GM19328 (cell line): Measurements from ENCODE around the gene SCD.
A peak's percentile ranks its signal among the peaks of the same experiment; 100 is the strongest.

Experiments
- ATAC-seq: cut with Tn5 transposase; IDR thresholded peaks from one replicate; pipeline ENCODE4 v1.9.1; 2021; ENCODE audit warnings: mild to moderate bottlenecking, moderate library complexity; ENCODE audit not compliant: unreplicated experiment

Gene SCD

DNA sequence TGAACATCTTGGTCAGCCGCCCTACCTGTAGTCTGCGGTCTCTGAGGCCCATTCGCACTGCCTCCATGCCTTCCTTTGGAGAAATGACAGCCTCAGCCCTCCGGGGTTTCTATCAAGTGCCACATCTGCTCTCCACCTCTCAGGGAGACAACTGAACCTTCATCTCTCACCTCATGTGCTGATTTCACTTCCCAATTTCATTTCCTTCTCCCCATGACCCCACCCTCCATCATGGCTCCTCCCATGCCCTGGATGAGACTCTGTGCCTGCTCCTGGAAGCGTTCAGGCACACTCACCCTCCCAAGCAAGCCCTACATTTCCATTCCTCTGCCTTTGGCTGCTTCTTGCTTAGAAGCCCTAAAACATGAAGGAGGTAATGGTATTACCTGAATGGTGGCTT is 7.8 kb upstream of the SCD start:
- no peak for ATAC-seq

DNA sequence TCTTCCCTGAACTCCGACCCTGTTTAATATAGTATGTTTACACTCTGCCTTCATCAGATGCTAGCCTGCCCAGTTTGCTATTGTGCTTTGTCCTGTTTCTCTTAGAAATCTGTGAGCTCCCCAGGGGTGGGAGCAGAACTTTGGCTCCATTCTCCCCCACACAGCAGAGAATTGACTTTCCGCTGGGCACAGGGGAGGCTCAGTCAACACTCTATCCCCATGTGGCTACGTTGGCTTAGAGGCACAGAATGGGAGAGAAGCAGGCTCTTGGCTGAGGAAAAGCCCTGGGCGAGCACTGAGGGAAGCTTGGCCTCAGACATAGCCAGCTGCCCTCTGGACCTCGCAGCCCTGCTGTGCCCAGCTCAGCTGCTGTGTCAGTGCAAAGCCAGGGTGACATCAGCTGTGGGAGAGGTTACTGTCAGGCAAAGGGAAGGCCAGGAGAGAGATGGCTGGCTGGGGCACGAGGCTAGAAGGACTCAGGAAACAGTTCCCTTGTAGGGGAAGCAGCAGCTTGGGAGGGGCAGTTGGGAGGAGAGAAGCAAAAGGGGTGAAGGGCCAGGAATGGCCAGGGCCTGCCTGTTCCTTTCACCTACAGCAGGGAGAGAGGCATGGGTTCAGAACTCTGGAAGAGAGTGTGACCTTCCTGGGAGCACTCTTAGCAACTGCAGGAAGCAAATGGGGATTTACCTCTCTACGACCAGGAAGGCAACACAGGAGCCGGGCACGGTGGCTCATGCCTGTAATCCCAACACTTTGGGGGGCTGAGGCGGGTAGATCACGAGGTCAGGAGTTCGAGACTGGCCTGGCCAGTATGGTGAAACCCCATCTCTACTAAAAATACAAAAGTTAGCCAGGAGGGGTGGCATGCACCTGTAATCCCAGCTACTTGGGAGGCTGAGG is 5.8 kb upstream of the SCD start:
- ATAC-seq: no peak

DNA sequence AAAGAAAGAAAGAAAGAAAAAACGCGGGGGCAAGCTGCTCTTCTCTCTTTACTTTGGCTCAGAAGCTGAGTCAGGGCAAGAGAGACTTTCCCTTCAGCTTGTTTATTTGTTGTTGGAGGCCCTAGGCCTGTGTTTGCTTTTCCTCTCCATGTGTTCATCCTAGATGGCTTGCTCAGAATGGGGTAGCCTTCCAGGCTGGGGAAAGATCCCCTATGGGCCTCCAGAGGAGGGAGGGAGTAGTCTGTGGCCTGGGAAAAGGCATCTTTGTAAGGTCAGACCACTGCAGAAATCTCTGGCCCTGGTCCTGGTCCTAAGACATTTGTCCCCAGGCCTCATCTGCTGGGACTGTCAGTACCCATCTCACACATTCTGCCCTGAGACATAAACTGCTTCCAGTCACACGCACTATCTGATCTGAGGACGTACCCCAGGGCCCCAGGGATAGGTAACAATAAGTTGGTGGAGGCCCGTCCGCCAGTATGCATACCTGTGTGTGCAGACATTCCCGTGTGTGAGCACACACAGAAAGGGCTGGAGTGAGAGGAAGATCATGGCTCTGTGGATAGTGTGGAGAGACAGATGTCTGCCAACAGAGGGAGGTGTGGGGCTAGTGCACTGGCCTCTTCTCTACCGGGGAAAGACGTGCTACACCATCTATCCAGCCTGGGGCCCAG is 4.9 kb upstream of the SCD start:
- no peak for ATAC-seq

DNA sequence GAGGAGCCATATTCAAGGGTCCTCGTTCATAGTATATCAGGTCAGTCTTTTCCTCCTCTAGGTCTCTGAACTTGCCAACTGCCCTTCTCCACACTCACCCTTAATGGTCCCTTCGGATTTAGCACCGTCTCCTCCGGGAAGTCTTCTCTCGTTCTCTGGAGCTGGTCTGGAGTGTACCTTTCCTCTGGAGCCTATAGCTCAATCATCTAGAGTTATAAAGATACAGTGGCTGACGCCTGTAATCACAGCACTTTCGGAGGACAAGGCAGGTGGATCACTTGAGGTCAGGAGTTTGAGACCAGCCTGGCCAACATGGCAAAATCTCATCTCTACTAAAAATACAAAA is 4.4 kb upstream of the SCD start:
- no peak for ATAC-seq

DNA sequence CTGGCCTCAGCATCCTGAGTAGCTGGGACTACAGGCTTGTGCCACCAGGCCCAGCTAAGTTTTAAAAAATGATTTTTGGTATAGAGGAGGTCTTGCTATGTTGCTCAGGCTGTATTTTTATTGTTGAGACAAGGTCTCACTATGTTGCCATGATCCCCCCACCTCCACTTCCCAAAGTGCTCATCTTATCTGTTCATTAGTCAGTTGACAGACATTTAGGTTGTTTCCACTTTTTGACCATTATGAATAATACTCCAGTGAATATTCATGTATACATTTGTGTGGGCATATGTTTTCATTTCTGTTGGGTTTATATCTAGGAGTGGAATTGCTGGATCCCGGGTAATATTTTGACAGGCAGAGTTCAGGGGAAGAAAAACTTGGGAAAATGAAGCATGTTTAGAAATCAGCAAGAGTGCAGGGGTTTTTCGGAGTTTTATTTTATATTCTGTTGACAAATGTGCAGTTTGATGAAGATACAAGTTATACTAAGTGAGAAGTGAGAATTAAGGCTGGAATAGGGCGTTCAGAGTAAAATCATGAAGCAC is 2.7 kb upstream of the SCD start:
- ATAC-seq: no peak

DNA sequence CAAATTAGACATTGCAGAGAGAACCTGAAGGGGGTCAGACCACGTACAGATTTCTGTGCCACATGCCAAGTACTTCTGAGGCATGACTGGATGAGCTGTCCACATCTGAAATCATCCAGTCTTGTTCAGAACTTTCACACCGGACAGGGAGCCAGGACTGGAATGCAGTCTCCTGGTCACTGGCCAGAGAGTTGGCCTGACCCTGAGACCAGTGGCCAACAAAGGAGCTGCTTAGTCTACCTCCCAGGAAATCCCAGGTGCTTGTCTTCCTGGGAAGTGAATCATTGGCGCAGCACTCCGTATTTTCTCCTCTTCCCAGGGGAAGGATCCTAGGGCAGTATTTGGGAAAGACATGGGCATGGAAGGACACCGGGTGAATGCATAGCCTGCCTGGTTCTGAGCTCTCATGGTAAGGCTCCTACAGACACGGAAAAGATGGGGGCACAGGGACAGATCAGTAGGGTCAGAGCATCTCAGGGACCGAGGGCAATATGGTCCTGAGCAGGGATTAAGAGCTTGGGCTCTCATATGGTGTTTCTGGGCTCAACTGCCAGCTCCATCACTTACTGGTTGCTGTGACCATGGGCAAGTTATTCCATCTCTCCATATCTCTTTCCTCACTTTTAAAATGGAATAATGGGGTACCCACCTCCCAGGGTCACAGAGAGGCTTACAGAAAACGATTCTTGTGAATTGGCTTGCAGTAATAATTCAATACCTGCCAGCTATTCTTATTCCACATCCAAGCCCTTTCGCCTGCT is 1.3 kb upstream of the SCD start:
- no peak for ATAC-seq

DNA sequence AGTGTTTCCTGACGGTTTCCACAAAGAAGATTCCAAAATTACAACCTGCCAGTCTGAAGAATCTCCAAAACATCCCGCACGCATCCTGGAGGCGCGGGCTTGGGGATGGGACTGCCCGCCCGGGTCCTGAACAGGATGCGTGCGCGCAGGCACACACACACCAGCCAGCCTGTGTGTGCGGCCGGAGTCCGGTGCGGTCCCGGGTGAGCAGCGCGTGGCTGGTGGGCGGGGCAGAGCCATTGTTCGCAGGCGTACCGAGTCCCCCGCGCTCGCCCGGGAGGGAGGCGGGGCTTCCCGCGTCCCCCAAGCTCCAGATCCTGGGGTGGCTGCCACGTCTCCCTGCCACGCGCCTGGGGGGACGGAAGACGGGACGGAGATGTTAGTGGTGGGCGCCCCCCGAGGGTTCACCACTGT is 675 bp upstream of the SCD start:
- ATAC-seq: peak; percentile 30

DNA sequence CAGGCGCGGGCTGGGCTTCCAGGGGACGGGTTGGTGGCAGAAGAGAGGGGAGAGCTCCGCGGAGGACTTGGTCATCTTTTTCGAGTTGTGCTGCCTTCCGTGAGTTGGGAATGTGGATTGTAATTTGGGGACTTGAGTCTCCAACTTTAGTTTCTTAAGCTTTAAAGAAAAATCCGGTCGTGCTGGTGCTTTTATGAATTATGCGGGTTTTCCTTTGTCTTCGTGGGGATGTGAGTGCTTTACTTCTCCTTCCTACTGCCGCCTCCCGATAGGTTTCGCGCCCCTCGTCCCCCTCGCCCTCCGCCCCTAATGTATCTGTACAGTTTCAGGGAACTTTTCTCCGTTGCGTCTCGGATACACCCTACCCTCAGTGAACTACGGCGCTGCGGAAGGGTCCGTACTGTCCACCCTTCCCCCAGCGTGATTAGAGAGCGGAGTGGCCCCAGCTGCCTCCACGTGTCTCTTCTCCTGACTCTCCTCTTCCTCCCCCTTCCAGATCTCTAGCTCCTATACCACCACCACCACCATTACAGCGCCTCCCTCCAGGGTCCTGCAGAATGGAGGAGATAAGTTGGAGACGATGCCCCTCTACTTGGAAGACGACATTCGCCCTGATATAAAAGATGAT is 649 bp downstream of the SCD start:
- no peak for ATAC-seq

DNA sequence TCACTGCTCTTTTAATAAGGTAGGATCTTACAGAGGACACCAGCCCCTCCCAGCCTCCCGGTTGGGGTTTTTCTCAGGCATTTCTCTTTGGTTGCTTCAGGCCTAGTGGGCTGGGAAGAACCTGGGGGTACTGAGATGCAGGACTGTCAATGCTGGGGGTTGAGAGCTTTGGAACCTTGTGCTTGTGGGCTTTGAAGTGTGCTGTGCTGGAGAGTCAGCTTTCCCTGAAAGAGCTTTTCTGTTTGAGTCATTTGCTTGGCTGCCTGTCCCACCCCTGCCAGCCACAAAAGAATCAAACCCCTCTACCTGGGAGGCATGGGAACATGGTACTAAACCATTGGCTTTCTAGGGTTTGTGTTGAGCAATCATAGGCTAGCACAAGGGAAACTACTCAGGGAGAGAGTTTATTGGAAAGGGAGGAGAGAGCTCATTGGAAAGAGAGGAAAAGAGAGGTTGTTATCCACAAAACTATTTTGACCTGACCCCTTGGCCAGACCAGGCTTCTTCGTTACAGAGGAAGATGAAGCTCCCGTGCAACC is 1.4 kb downstream of the SCD start:
- ATAC-seq: no peak

DNA sequence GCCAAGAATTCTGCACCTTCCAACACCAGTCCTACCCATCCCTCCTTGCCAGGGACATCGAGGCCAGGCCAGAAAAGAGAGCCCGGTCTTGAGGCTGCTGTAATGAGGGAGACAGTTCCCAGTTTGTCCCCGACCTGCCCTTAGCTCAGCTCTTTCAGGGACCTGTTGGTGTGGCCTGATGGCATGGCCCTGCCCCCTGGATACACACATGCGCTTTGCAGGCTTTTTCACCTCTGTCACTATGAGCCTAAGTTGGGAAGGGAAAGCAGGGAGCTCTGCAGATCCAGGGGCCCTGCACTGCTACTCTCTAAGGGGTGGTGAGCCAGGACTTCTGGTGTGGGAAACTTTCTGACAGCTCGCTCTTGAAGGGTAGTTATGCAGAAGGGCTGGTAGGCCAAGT is 2.1 kb downstream of the SCD start:
- ATAC-seq: no peak

DNA sequence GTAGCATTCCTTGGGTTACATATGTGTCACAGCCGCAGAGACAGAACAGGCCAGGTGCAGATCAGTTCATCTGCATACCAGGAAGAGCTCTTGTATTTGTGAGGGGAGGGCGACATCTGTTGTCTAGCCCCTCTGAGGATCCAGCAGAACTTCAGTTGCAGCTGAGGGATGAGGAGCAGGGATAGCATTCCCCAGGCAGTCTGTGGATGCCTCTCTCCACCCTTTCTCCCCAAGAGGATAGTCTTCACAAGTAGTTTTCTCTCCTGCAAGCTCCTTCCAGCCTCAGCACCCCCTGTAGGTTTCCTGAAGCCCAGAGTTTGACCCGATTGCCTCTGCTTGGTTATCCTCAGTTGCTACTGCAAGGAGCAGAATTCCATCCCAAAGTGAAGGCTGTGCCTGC is 2.6 kb downstream of the SCD start:
- ATAC-seq: no peak

DNA sequence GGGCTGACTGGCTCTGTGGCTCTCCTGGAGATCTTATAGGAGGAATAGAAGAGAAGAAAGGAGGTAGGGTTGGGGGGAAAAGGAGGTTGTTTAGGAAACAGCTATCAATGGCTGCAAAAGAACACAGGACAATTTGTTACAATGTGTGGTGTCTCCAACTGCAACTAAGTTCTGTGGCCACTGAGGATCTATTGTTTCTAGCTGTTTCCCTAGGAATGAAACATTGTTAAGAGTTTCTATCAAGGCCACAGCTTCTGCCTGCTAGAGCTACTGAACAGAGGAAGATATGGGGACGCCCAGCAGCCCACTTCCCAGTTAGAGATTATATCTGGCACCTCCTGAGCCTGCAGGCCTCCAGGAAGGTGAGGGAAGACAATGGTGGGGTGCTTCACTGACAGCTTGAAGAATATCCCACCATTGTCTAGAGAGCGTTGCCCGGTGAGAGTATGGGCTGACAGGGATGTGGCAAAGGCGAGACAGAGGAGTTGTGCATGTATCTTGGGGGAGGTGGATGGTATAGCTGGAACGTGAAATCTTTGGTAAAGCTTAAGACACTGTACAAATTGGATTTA is 4.0 kb downstream of the SCD start:
- no peak for ATAC-seq

DNA sequence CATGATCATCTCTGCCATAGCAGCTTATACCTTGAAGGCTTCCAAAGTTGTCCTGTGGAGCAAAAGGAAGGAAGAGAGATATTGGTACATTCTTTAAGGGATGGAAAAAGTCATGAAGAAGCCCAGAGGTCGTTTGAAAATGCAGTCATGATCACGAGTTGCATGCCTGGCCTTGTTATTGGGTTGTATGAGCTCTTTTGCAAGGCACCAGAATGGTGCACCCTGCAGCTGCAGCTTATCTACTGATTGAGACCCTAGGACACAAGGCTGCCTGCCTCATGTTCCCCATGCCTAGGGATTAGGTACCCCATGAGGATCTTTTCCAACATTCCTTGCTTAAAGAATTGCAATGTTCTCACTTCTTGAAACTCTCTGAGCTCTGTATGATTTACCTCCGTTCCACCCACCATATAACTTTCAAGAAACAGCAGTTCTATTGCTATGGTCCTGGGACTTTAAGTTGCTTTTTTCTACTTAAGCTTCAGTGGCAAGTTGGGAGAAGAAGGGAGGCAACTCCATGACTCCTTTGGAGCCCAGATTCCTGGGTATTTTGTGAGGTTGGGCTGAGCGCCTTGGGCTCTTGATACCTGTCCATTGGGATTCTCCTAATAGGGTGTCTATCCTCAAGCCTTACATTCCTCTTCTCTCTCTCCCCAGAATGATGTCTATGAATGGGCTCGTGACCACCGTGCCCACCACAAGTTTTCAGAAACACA is 6.9 kb downstream of the SCD start:
- no peak for ATAC-seq

DNA sequence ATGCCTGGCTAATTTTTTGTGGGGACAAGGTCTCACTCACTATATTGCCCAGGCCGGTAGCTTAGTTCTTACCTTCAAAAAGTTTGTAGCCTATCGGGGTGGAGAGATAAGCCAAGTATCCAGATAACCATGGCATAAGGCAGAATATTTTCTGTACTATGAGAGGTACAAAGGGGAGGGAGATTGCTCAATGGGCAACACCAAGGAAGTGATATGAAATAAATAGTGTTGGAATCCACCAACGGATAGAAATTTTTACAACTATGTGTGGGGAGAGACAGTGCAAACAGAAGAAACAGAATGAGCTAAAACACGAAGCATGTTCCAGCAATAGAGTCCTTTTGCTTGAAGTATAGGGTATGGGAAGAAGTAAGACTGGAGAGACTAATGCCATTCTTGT is 8.1 kb downstream of the SCD start:
- ATAC-seq: no peak

DNA sequence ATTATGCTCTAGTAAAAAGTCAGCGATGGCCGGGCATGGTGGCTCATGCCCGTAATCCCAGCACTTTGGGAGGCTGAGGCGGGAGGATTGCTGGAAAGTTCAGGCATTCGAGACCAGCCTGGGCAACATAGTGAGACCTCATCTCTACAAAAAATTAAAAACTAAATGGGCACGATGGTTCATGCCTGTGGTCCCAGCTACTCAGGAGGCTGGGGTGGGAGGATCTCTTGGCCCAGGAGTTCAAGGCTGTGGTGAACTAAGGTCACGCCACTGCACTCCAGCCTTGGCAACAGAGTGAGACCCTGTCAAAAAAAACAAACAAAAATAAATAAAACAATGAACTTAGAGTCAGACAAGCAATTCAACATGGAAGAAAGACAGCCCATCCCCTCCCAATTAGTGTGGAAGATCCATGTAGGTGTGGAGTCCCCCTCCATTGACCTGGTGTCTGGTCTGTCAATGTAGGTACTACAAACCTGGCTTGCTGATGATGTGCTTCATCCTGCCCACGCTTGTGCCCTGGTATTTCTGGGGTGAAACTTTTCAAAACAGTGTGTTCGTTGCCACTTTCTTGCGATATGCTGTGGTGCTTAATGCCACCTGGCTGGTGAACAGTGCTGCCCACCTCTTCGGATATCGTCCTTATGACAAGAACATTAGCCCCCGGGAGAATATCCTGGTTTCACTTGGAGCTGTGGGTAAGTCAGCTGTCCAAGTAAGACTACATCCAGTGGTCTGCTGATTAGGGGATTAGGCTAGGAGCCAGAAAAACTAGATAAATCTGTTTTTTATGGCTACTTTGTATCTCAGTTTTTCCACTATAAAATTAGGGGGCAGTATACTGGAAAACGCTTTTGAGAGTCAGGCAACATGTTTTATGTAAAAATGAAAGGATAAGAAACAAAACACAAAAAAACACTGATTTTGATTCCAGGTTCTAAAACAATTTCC is 9.3 kb downstream of the SCD start:
- ATAC-seq: no peak

DNA sequence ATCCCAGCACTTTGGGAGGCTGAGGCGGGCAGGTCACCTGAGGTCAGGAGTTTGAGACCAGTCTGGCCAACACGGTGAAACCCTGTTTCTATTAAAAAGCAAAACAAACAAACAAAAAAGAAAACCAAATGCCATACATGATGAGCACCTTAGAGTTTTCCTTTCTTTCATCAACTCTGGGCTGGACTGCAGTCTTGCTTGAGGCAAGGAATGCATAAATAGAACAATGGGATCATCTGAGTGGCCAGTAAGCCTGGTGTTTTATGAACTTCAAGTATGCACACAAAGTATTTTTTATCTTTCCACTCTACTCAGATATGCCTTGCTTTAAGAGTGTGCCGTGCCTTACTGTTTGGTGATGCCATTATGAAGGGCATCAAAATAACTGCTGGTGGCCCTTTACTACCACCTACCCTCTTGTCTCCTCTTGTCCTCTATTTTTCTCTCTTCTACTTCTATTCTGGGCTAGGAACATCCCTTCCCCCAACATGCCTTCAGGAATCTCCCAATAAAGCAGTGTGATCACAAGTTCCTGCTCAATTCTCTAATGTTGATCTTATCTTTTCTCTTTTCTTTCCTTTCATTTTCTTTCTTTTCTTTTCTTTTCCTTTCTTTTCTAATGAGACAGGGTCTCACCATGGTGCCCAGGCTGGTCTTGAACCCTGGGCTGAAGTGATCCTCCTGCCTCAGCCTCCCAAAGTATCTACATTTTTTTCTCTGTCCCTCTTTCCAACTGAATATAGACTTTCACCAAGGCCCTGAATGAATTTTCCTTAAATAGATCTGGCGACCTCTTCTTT is 10.2 kb downstream of the SCD start:
- no peak for ATAC-seq

DNA sequence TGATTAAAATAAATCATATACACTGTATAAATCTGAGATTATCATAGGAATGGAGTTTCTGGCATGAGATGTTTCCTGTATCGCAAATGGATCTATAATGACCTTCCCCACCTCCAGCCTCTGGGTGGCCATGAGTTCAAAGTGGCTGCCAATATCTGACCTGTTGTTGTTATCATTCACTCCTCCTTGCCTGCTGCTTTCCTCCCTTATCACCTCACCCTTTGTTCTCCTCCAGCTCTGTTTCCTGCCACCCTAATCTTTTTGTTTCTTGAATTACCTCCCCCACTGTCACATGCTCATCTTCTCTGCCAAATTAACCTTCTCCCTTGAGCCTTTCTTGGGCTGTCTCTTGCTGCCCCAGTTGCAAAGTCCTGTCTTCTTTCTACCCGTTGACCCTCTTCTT is 12.0 kb downstream of the SCD start:
- ATAC-seq: no peak
